DMS153 (cell line): ENCODE measurements around the gene THBS1.

Experiments used
- DNase-seq: peaks from one replicate; lab custom pipeline; 2025; lab: John Stamatoyannopoulos, UW

Gene THBS1

DNA sequence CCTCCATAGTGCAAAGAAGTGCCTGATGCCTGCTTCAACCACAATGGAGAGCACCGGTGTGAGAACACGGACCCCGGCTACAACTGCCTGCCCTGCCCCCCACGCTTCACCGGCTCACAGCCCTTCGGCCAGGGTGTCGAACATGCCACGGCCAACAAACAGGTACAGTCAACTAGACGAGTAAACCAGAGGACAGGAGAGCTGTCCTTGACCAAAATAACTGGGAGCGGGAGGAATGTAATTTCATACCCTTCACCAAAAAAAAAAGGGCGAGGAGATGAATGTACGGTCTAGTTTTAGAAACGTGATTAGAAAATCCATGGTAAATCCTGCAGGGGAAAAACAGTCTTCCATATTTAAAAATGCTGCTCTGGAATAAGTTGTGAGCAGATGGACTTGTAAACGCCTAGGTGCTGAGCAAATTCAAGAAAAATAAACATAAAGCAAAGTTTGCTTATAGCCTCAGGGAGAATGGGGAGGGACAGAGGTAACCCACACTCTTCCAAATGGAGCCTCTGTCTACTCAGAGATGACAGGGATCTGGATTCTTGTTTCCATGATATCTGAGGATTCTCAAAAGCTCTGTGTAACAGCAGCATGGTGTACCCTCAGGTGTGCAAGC is 8.4 kb downstream of the THBS1 start:
- DNase-seq, result no peak

DNA sequence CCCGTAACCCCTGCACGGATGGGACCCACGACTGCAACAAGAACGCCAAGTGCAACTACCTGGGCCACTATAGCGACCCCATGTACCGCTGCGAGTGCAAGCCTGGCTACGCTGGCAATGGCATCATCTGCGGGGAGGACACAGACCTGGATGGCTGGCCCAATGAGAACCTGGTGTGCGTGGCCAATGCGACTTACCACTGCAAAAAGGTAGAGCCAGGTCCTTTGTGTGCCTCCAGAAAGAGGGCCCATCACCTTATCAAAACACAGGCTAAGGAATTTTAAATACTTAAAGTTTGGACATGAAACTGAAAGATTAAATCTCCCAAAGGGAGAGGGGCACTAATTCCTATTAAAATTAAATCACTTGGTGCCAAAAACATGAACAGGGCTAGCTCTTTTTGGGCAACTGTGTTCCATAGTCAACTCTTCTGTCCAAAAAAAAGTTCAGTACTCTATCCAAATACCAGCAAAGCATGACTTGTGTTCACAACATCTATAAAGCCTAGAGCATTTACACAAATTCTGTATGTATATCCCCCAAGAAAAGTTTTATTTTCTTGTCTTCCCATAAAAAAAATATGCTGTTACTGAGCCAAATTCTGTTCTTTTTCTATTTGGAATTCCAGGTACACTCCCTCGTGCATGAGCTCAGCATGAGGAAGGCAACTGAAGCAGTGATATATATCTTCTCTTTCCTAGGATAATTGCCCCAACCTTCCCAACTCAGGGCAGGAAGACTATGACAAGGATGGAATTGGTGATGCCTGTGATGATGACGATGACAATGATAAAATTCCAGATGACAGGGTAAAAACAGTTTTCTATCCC is 9.2 kb downstream of the THBS1 start:
- no peak for DNase-seq

DNA sequence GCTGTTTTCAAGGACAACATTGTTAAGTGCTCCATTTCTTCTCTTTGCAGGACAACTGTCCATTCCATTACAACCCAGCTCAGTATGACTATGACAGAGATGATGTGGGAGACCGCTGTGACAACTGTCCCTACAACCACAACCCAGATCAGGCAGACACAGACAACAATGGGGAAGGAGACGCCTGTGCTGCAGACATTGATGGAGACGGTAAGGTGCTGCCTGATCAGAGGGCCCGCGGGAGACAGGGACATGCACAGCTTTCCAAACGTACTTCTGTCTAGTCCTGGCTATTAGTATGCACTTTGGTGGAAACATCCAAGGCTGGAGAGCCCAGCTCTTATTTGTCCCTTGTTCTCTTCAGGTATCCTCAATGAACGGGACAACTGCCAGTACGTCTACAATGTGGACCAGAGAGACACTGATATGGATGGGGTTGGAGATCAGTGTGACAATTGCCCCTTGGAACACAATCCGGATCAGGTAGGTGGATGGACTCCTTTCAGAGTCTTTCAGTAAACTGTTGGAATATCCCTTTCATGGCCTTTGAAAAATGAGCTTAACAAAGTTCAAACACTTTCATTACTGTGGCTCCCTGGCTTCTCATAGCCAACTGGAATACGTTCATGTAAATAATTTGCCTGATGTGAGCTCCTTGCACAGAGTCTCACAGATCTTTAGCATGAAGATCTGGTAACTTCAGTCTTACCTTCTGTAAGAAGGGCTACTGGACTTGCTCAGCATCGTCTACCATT is 10.4 kb downstream of the THBS1 start:
- no peak for DNase-seq

DNA sequence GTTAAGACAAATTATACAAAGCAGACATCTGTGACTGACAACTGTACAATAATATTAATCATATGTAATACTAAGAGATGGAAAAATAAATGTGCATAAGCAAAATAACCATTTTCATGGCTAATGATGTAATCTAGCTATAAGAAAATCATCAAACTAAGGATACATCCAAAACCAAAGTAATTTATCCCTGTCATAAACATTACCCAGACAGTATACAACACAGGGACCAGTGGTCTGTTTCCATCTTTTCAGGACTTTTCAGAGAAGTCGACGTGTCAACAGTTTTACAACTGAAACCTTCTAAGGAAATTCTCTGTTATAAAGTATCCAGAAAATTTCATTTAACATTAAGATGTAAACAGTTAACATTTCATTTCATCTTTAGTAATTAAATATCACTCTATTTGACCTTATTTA is 11.0 kb downstream of the THBS1 start:
- DNase-seq, result no peak

DNA sequence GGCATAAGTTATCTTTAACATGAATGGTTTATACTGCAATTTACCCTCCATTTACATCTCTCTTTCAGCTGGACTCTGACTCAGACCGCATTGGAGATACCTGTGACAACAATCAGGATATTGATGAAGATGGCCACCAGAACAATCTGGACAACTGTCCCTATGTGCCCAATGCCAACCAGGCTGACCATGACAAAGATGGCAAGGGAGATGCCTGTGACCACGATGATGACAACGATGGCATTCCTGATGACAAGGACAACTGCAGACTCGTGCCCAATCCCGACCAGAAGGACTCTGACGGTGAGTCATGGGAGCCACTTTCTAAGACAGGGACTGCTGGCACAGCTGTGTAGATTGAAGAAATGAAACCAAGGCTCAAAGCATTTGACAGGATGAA is 11.6 kb downstream of the THBS1 start:
- no peak for DNase-seq

DNA sequence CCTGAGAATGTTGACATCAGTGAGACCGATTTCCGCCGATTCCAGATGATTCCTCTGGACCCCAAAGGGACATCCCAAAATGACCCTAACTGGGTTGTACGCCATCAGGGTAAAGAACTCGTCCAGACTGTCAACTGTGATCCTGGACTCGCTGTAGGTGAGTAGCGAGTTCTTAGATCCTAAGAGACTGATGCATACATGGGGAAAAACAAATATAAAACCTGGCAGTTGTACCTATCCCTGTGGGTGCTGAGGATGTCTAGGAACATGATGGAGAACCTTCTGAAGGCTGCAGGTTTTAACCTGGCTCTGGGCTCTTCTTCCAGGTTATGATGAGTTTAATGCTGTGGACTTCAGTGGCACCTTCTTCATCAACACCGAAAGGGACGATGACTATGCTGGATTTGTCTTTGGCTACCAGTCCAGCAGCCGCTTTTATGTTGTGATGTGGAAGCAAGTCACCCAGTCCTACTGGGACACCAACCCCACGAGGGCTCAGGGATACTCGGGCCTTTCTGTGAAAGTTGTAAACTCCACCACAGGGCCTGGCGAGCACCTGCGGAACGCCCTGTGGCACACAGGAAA is 12.3 kb downstream of the THBS1 start:
- no peak for DNase-seq

DNA sequence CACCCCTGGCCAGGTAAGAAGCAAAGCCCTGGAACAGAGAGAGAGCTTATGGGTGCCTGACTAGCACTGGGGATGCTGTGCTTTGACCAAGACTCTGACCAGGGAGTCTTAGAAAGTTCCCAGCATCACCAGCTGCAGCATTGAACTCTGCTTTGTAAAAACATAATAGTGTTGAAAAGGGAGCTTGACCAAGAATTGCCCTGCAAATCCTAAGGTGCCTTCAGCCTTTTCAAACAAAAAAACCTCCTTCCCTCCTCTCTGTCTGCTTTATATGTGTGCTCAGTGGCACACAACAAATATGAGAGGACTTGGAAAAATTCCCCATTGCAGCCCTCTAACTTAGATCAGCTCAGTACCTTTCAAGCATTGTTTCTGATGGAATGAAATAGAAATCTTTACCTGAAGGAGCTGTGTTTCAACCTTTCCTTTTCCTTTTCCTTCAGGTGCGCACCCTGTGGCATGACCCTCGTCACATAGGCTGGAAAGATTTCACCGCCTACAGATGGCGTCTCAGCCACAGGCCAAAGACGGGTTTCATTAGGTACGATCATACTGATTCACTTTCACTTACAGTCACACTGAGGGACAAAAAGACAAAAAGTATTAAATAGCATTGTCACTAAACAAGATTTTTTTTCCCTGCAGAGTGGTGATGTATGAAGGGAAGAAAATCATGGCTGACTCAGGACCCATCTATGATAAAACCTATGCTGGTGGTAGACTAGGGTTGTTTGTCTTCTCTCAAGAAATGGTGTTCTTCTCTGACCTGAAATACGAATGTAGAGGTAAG is 13.0 kb downstream of the THBS1 start:
- no peak for DNase-seq

DNA sequence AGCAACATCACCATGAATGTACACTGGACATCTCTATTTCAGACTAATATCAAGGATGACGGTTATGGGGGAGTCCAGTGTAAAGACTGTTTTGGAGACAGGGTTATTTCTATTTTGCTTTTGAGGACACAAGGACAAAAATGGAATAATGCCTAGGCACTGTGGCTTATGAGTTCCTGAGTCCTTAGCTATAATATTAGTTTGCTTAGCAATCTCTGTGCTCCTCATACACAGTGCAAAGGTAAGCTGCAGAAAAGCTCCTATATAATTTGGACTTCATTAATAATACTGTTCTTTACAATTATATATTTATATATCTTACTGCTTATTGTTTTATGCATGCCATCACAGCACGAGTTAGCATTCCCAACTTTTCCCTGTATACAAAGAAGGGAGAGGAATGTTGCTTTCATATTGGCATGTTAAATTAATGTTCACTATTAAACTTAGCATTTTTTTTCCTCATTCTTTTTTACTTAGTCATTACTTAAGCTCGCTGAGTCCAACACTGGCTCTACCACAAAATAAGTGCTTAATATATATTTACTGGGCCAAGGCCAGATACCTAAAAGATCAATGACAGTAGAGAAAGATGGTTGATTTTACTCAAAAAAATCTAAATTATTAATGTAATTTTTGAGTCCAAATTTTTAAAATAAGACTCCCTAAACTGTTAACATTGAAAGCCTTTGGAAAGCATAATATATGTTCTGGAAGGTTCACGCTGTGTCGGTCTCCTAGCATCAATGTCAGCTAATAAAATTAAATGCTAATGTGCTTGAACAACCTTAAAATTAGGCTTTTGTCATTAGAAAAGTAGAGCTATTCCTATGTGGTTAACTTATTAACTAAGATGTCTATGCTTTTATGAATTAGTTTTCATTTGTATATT is 13.8 kb downstream of the THBS1 start:
- no peak for DNase-seq

DNA sequence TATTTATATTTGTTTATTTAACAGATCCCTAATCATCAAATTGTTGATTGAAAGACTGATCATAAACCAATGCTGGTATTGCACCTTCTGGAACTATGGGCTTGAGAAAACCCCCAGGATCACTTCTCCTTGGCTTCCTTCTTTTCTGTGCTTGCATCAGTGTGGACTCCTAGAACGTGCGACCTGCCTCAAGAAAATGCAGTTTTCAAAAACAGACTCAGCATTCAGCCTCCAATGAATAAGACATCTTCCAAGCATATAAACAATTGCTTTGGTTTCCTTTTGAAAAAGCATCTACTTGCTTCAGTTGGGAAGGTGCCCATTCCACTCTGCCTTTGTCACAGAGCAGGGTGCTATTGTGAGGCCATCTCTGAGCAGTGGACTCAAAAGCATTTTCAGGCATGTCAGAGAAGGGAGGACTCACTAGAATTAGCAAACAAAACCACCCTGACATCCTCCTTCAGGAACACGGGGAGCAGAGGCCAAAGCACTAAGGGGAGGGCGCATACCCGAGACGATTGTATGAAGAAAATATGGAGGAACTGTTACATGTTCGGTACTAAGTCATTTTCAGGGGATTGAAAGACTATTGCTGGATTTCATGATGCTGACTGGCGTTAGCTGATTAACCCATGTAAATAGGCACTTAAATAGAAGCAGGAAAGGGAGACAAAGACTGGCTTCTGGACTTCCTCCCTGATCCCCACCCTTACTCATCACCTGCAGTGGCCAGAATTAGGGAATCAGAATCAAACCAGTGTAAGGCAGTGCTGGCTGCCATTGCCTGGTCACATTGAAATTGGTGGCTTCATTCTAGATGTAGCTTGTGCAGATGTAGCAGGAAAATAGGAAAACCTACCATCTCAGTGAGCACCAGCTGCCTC is 14.7 kb downstream of the THBS1 start:
- no peak for DNase-seq

DNA sequence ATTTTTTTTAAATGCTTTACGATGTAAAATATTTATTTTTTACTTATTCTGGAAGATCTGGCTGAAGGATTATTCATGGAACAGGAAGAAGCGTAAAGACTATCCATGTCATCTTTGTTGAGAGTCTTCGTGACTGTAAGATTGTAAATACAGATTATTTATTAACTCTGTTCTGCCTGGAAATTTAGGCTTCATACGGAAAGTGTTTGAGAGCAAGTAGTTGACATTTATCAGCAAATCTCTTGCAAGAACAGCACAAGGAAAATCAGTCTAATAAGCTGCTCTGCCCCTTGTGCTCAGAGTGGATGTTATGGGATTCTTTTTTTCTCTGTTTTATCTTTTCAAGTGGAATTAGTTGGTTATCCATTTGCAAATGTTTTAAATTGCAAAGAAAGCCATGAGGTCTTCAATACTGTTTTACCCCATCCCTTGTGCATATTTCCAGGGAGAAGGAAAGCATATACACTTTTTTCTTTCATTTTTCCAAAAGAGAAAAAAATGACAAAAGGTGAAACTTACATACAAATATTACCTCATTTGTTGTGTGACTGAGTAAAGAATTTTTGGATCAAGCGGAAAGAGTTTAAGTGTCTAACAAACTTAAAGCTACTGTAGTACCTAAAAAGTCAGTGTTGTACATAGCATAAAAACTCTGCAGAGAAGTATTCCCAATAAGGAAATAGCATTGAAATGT is 15.6 kb downstream of the THBS1 start:
- no peak for DNase-seq

DNA sequence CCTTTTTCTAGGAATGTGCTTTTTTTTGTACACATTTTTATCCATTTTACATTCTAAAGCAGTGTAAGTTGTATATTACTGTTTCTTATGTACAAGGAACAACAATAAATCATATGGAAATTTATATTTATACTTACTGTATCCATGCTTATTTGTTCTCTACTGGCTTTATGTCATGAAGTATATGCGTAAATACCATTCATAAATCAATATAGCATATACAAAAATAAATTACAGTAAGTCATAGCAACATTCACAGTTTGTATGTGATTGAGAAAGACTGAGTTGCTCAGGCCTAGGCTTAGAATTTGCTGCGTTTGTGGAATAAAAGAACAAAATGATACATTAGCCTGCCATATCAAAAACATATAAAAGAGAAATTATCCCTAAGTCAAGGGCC is 16.5 kb downstream of the THBS1 start:
- no peak for DNase-seq

DNA sequence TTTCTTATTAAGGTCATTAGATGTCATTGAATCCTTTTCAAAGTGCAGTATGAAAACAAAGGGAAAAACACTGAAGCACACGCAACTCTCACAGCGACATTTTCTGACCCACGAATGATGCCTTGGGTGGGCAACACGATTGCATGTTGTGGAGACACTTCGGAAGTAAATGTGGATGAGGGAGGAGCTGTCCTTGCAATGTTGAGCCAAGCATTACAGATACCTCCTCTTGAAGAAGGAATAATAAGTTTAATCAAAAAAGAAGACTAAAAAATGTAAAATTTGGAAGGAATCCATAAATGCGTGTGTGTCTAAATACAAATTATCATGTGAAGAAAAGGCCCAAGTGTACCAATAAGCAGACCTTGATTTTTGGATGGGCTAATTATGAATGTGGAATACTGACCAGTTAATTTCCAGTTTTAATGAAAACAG is 16.9 kb downstream of the THBS1 start:
- DNase-seq, result no peak

DNA sequence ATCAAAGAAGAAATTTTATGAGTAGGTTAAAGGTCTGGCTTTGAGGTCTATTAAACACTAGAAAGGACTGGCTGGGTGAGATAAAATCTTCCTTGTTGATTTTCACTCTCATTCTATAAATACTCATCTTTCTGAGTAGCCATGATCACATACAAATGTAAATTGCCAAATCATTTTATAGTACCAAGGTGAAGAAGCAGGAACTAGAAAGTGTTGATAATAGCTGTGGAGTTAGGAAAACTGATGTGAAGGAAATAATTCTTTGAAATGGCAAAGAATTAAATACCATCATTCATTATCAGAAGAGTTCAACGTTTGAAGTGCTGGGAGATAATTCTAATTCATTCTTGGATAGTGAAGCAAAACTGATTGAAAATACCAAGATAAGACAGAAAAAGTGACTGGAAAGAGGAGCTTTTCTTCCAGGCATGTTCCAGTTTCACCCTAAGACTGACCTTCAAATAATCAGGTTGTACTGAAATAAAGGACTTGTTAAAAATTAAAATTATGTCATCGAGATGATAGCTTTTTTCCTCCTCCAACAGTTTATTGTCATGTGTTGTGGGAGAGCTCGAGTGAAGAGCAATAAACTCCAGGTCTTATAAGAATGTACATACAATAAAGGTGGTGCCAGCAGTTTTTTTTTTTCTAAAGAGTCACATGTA is 17.4 kb downstream of the THBS1 start:
- no peak for DNase-seq

DNA sequence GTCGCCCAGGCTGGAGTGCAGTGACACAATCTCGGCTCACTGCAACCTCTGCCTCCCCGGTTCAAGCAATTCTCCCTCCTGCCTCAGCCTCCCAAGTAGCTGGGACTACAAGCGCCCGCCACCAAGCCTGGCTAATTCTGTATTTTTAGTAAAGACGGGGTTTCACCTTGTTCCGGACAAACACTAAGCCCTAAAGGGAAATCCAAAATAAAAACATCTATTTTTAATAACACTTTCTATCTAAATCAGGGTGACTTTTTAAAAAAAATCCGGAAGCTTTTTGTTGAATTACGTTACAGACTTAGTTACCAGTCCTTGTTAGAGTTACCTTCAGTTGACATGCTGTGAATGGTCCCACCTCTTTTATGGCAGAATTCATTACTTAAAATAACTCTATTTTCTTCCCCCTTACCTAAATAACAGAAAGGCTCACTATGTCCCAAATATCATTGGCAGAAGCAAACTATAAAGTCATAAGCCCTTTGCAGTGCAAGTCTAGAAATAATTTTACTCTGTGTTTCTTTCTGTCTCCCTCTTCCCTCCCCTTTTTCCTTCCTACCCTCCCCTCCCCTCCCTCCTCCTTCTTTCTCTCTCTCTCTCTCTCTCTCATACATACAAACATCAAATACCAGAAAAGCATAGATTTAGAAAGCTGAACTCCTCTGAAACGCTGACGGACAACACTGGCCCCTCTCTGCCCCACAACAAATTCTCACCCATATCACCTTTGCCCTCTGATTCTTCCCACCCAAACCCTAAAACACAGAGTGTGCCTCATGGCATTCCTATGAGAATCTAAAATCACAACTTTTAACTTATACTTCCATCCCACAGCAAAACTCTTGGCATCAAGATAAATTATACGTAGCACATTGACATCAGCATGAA is 18.3 kb downstream of the THBS1 start:
- no peak for DNase-seq

DNA sequence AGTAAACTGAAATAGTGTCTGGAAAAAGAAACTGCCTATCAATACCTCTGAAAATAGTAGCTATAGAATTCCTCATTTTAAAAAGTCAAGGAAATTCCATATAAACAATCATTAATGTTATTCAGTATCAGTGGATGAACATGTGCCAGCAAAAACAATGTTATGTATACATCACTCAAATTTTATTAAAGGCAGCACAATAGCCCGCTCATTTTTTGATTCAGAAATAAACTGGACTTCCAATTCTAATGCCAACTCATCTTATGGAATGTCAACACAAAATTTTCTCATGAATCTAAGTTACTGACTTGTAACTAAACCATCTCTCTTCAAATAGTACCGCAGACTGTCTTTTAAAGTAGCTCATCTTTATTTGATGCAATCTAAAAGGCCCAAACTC is 19.0 kb downstream of the THBS1 start:
- no peak for DNase-seq

DNA sequence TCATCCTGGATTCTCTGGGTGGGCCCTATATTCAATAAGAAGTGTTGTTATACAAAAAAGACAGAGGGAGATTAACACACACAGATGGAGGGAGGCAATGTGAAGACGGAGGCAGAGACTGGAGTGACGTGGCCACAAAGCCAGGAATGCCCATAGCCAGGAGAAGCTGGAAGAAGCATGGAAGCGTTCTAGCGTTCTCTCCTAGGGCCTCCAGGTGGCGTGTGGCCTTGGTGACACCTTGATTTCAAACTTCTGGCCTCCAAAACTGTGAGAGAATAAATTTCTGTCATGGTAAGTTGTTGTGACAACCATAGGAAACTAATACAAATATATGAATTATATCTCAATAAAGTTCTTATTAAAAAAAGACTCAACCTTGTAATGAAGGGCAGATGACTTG is 21.3 kb downstream of the THBS1 start:
- no peak for DNase-seq

DNA sequence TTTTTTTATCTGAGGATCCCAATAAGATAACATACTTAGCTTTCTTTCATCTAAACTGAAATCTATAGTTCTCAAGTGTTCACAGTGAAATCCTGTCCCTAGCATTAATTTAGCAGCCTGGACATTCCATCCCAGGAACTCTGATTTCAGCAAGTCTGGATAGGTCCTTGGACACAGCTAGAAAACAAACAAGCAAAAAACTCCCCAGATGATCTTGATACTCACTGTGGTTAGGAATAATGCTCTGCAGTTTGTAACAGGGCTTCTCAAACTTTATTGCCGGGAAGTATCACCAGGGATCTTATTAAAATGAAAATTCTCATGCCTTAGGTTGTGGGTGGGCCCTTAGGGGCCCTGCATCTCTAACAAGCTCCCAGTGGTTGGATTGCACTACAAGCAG is 24.3 kb downstream of the THBS1 start:
- DNase-seq, result no peak
